ENCODE measurements around the gene MRPL43. TPM values are rescaled to one million over a fixed set of nuclear protein-coding genes. Genes with fewer than 3 reads are reported as not detected.
"Not testable (repeated sequence)": the region's sequence is repeated elsewhere in the genome, so short reads cannot be mapped to it uniquely, and the experiment has no call there.

MRPL43 gene
- total RNA-seq, 1 donor from 2014 or later: 37.9 TPM

- DNase-seq: no peak
Observed at GRCh38 chr10:100982916-100983830, 4.1 kb downstream of the MRPL43 start.

- no peak for DNase-seq
Observed at GRCh38 chr10:100981178-100981772, 6.0 kb downstream of the MRPL43 start.

DNA sequence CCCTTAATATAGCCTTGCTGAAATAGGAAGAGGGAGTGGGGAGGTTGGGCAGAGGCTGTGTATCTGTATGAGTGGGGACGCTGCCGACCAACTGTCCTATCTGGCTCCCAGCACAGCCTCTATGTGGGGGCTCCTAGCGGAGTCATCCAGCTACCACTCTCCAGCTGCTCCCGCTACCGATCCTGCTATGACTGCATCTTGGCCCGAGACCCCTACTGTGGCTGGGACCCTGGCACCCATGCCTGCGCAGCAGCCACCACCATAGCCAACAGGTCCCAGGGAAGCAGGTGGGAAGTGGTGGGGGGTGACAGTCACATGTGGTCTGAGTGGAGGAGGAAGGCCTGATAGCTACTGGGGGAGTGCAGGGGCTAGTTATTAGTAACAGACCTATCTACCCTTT is 6.6 kb downstream of the MRPL43 start:
- DNase-seq: no peak

- DNase-seq: no peak
Observed at GRCh38 chr10:100980311-100980710, 7.0 kb downstream of the MRPL43 start.

DNA sequence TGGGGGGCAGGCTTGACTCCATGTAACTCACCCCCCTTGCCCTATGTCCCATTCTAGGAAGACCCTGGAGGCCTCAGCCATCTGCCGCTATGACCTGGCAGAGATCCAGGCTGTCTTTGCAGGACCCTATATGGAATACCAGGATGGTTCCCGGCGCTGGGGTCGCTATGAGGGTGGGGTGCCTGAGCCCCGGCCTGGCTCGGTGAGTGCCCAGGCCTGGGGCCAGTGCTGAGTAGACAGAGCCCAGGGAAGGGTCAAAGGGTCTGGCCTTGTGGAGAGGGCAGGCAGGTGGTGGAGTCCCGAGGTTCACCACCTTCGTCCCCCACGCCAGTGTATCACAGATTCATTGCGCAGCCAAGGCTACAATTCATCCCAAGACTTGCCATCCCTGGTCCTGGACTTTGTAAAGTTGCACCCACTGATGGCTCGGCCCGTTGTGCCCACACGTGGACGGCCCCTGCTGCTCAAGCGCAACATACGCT is 7.5 kb downstream of the MRPL43 start:
- no peak for DNase-seq

GRCh38 chr10:100978901-100979195 is 8.4 kb downstream of the MRPL43 start:
- no peak for DNase-seq

DNA sequence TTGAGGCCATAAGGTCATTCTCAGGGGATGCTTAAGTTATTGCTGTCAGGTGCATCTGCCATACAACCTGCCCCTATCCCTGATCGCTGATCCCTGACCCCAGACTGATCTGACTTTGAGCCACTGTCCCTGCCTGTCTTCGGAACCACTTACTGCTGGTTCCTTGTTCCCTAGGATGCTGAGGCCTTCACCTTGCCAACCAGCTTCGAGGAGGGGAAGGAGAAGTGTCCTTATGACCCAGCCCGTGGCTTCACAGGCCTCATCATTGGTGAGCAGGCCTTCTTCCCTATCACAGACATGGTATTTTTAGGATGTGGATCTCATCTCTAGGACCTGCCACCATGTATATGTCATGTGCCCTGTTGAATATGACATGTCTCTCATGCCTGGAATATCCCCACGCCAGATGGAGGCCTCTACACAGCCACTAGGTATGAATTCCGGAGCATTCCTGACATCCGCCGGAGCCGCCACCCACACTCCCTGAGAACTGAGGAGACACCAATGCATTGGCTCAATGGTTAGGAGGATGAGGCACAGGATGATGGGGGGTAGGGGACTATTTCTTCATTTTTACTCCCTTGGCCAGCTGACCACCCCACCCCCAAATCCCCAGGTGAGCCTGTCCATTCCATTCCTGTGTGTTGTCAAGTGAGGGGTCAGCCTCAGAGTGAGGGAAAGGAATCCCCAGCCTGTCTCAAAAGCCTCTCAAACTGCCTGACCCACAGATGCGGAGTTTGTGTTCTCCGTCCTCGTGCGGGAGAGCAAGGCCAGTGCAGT is 9.0 kb downstream of the MRPL43 start:
- no peak for DNase-seq

DNA sequence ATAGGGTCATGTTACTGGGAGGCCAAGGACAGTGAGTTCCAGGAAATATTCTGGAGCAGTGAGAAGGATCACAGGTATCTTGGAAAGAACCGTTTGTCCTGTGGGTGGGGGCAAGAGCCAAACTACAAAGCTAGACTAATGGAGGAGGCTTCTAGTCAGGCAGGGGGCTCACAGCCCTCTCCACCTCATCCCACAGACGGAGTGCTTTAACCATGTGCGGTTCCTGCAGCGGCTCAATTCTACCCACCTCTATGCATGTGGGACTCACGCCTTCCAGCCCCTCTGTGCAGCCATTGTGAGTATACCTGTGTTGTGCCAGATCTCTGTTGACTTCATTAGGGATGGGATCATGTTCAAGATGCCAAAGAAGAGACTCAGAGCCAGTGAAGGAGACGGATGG is 9.9 kb downstream of the MRPL43 start:
- DNase-seq: no peak

- DNase-seq: no peak
Observed at GRCh38 chr10:100976906-100977305, 10.4 kb downstream of the MRPL43 start.

DNA sequence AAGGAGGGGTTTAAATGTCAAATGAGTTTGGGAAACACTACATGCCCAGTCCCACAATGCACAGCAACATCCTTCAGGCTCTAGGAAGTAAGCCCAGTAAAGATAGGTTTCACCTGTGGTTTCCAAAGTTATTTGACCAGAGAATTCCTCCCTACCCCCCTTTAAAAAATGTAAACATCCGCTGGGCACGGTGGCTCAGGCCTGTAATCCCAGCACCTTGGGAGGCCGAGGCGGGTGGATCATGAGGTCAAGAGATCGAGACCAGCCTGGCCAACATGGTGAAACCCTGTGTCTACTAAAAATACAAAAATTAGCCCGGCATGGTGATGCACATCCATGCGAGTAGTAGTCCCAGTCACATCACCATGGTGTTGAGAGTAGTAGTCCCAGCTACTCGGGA is 11.9 kb downstream of the MRPL43 start:
- not testable (repeated sequence) for DNase-seq

GRCh38 chr10:100972904-100973535 is 14.3 kb downstream of the MRPL43 start:
- DNase-seq: no peak

GRCh38 chr10:100972115-100972903 is 15.0 kb downstream of the MRPL43 start:
- no peak for DNase-seq

DNA sequence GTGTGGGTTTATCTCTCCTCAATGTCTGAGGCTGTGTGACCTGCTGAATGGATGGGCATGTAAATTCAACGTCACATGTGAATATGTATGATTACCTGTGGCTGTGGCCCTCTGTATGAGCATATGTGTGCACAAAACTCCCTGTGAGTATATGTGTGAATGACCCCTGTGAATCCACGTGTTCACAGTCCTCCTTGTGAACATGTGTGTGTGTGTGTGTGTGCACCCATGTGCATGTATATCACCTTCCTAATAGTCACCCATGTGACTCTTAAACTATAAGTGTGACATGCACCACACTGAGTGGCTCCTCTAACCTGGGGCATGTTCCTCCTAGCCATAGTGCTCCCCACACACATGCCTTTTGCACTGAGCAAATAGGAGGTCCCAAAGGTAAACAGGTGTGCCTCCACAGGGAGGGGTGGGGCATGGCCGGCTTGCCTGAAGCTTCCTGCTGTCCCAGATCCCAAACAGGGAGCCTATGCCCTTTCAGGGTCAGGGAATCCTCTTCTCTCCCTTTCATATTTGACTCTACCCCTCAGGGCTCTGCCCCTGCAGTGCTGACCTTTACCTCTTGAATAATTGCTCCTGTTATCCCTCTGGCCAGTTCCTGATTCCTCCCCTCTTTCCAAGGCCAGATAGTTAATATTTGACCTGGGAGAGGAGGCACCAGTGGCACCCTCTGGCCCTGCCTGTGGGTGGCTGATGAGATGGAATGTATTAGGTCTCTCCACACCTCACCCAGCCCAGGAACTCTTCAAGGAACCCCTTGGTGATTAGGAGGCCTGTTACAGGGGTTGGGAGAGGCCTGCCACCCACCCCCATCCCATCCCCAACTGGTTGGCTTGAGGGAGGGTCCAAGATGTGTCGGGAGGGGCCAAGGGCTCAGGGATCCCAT is 16.1 kb downstream of the MRPL43 start:
- no peak for DNase-seq

- no peak for DNase-seq
Observed at GRCh38 chr10:100970076-100970913, 17.0 kb downstream of the MRPL43 start.

DNA sequence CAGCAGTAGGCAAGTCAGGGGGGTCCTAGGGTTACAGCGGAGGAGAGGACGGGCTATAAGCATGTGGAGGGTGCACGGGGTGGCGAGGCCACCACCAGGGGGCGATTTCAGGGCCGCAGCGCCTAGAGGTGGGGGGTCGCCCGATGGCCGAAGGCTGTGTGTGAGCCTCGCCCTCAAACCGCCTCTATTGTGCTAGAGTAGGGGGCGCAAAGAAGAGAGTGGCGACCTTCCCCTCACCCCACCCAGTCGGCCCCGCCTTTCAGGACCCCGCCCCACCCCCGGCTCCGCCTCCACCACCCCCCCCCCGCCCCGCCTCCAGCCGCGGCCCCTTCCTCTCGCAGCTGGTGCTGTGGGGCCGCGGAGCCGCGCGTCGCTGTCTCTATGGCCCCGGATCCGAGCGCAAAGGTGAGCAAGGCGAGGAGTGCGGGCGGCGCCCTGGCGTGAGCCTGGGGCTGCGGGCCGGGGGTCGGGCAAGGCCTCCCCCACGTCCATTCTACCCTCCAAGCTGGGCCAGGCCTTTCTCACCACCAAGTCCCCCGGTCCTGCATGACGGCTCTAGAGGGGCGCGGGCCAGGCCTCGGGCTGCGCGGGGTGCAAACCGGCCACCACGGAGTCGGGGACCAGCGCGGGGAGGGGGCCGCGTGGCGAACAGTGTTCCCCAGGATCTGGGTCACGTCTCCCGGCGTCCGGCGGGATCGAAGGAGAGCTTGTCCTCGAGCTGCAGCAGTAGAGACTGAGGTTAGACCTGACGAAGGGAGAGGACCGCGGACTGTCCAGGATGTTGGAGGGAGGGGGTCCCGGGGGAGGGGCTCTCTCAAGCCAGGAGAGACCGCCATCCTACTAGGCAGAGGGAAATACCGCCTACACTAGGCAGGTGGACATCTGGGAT is 17.9 kb downstream of the MRPL43 start, which contains the start of gene SEMA4G:
TSS of gene SEMA4G (plus strand) at position 318 of the 889 bp plus-strand sequence. CDS start 3,409 bp downstream, outside the sequence.
- no peak for DNase-seq

DNA sequence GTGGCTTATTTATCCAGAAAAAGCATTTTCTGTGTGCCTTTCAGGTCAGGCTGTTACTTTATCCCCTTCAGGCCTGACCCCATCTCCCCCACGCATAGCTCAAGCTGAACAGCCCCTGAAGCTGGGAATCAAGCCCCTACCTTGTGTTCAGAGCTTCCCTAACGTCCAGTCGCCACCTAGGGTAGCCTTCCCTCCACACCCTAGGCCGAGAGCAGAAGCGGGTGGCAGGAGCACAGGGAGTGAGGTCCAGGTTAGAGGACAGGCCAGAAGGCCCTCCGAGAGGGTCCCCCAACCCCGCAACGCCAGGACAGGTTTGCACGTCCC is 18.5 kb downstream of the MRPL43 start:
- no peak for DNase-seq

- DNase-seq: no peak
Observed at GRCh38 chr10:100968062-100968736, 19.1 kb downstream of the MRPL43 start.

- DNase-seq: no peak
Observed at GRCh38 chr10:100967332-100967731, 20.0 kb downstream of the MRPL43 start.

Measured in occipital lobe (tissue), 2 donors.